GM23248 (cell line): ENCODE results near the gene FMN2. TPM values are rescaled to one million over a fixed set of nuclear protein-coding genes. Genes with fewer than 3 reads are reported as not detected.

ENCODE experiments used
- DNase-seq: peaks from one replicate; pipeline ENCODE4 v3.0.0-alpha.2; 2015
- H2AFZ ChIP-seq: fragments of 200-600 bp; sonication (generic); 2 replicates; pipeline ENCODE4 v1.6.1; 2016; ENCODE audit warnings: antibody characterized with exemption
- H3F3A ChIP-seq: fragments of 200-600 bp; sonication (generic); 2 replicates; pipeline ENCODE4 v1.6.1; 2016; ENCODE audit warnings: mild to moderate bottlenecking, antibody characterized with exemption, mixed run types; ENCODE audit not compliant: insufficient read depth
- H3K27ac ChIP-seq: fragments of 200-600 bp; sonication (generic); 2 replicates; pipeline ENCODE4 v1.5.1; 2016; ENCODE audit warnings: mild to moderate bottlenecking
- H3K27me3 ChIP-seq: fragments of 200-600 bp; sonication (generic); replicated peaks from 2 replicates; pipeline ENCODE4 v1.6.1; 2016; ENCODE audit warnings: mild to moderate bottlenecking; ENCODE audit not compliant: insufficient read depth
- H3K36me3 ChIP-seq: fragments of 200-600 bp; sonication (generic); 2 replicates; pipeline ENCODE4 v1.6.1; 2016; ENCODE audit warnings: low read depth, mild to moderate bottlenecking
- H3K4me1 ChIP-seq: fragments of 200-600 bp; sonication (generic); 2 replicates; pipeline ENCODE4 v1.6.1; 2016; ENCODE audit warnings: mild to moderate bottlenecking; ENCODE audit not compliant: insufficient read depth
- H3K4me2 ChIP-seq: fragments of 200-600 bp; sonication (generic); one replicate; pipeline ENCODE4 v1.6.1; 2016; ENCODE audit warnings: mild to moderate bottlenecking; ENCODE audit not compliant: unreplicated experiment
- H3K4me3 ChIP-seq: fragments of 200-600 bp; sonication (generic); 2 replicates; pipeline ENCODE4 v1.5.1; 2016; ENCODE audit warnings: mild to moderate bottlenecking
- H3K79me2 ChIP-seq: fragments of 200-600 bp; sonication (generic); 2 replicates; pipeline ENCODE4 v1.6.1; 2016; ENCODE audit warnings: mild to moderate bottlenecking; ENCODE audit not compliant: insufficient read depth
- H3K9ac ChIP-seq: fragments of 200-600 bp; sonication (generic); 2 replicates; pipeline ENCODE4 v1.6.1; 2016; ENCODE audit warnings: mild to moderate bottlenecking
- H3K9me2 ChIP-seq: fragments of 200-600 bp; sonication (generic); 2 replicates; pipeline ENCODE4 v1.6.1; 2016; ENCODE audit warnings: mixed run types, mild to moderate bottlenecking, moderate library complexity; ENCODE audit not compliant: insufficient read depth
- H3K9me3 ChIP-seq: fragments of 200-600 bp; sonication (generic); one replicate; pipeline ENCODE4 v1.6.1; 2017; ENCODE audit warnings: low read depth
- H4K20me1 ChIP-seq: fragments of 200-600 bp; sonication (generic); 2 replicates; pipeline ENCODE4 v1.6.0; 2016; ENCODE audit not compliant: insufficient read depth
- EZH2 ChIP-seq: fragments of 200-600 bp; sonication (generic); IDR thresholded peaks from 2 replicates; pipeline ENCODE4 v1.6.1; 2018; ENCODE audit warnings: antibody characterized with exemption, mild to moderate bottlenecking; ENCODE audit not compliant: insufficient read depth, poor library complexity, severe bottlenecking
- EZH2phosphoT487 ChIP-seq: fragments of 200-600 bp; sonication (generic); IDR thresholded peaks from 2 replicates; pipeline ENCODE4 v1.6.1; 2018; ENCODE audit warnings: antibody characterized with exemption, moderate library complexity, mild to moderate bottlenecking, low read depth; ENCODE audit not compliant: insufficient read depth
- WGBS, 2 experiments: methylation state at CpG; one replicate each; pipeline ENCODE4 v1.1.6; 2015 to 2017; ENCODE audit warnings: low lambda C conversion rate in 2 of 2, low coverage in 1 of 2; ENCODE audit errors: missing lambda C conversion rate in 2 of 2; 5-methylcytosine and 5-hydroxymethylcytosine counted together
- in situ Hi-C: fragments of 300-500 bp; cut with MboI; formaldehyde crosslinking; loops from 2 replicates; pipeline ENCODE4 v1.15.0; 2020
- polyA plus RNA-seq: library from polyadenylated mRNA; unstranded; fragments of >200 nt; fragmentation: Nextera tagmentation; extraction: Ambion mirVana; gene quantifications from 2 replicates; pipeline ENCODE4 v1.2.1, GENCODE V29; 2016
- total RNA-seq: library from RNA; depleted of rRNA; stranded (reverse); fragments of >200 nt; shearing (Covaris generic); gene quantifications from 2 replicates; pipeline ENCODE4 v1.2.3, GENCODE V29; 2014

The FMN2 gene
- total and polyA plus RNA-seq, 2 experiments from 2014 or later: 78.2 to 114 TPM

GRCh38 chr1:240515505-240515904 lies 423.8 kb downstream of the FMN2 start:
- peaks cover 46% of the 10 kb centered on the region for H3K79me2 ChIP-seq
- 0 to 3% methylated on average over 1 of the region's 1 CpG for WGBS, 2 experiments
- H3K9me3 ChIP-seq: no peaks in the 10 kb centered on the region
- H3K27me3 ChIP-seq: no peaks in the 10 kb centered on the region
- DNase-seq: peak; percentile 57
- no peak overlapping the region for H3K9ac ChIP-seq
- H3K36me3 ChIP-seq: peaks cover 7% of the 10 kb centered on the region; the same call in 1 of the 2 replicates
- peak overlapping the region; percentile 1; the same call in 1 of the 2 replicates for H3K27ac ChIP-seq
- no peak overlapping the region for H2AFZ ChIP-seq
- H3K4me1 ChIP-seq: peaks cover 21% of the 10 kb centered on the region
- peaks cover 68% of the 10 kb centered on the region for H3F3A ChIP-seq
- H4K20me1 ChIP-seq: no peaks in the 10 kb centered on the region
- no peak overlapping the region for H3K4me3 ChIP-seq
- peak overlapping the region; percentile 1 for H3K4me2 ChIP-seq
- in situ Hi-C loops: no loop called here
- no peaks in the 10 kb centered on the region for H3K9me2 ChIP-seq
- TF ChIP-seq EZH2: no peak
- TF ChIP-seq EZH2phosphoT487: no peak

- Histone ChIP-seq H3K9me3 (no peaks in the 10 kb centered on the region), H3K27me3 (no peaks in the 10 kb centered on the region), H3K9ac (no peak overlapping the region), H3F3A (peaks cover 63% of the 10 kb centered on the region), H3K4me1 (peaks cover 21% of the 10 kb centered on the region), H4K20me1 (no peaks in the 10 kb centered on the region), H3K4me3 (no peak overlapping the region), H3K36me3 (peaks cover 7% of the 10 kb centered on the region; the same call in 1 of the 2 replicates), H2AFZ (no peak overlapping the region), H3K27ac (peak overlapping the region; percentile 0; the same call in 1 of the 2 replicates), H3K9me2 (no peaks in the 10 kb centered on the region), H3K79me2 (peaks cover 48% of the 10 kb centered on the region), H3K4me2 (peak overlapping the region; percentile 1)
- WGBS, 2 experiments: 95 to 97% methylated on average over 2 of the region's 2 CpGs
- no peak for TF ChIP-seq EZH2phosphoT487
- TF ChIP-seq EZH2: no peak
- DNase-seq: peak; percentile 13
- in situ Hi-C loops: no loop called here
These were observed 424.4 kb downstream of the FMN2 start for GRCh38 chr1:240516069-240516468.

- TF ChIP-seq EZH2phosphoT487 (no peak), EZH2 (no peak)
- H4K20me1 ChIP-seq: no peaks in the 10 kb centered on the region
- no peak overlapping the region for H3K4me2 ChIP-seq
- H3K36me3 ChIP-seq: peaks cover 7% of the 10 kb centered on the region; the same call in 1 of the 2 replicates
- H3K4me3 ChIP-seq: no peak overlapping the region
- H3K9me2 ChIP-seq: no peaks in the 10 kb centered on the region
- no peak overlapping the region for H3K9ac ChIP-seq
- peaks cover 46% of the 10 kb centered on the region for H3K79me2 ChIP-seq
- no peak overlapping the region for H2AFZ ChIP-seq
- 90 to 94% methylated on average over 4 of the region's 4 CpGs for WGBS, 2 experiments
- H3K9me3 ChIP-seq: no peaks in the 10 kb centered on the region
- DNase-seq: no peak
- H3K4me1 ChIP-seq: peaks cover 21% of the 10 kb centered on the region
- peaks cover 60% of the 10 kb centered on the region for H3F3A ChIP-seq
- H3K27me3 ChIP-seq: no peaks in the 10 kb centered on the region
- H3K27ac ChIP-seq: no peak overlapping the region
- in situ Hi-C loops: no loop called here
These were observed 426.2 kb downstream of the FMN2 start for GRCh38 chr1:240517891-240518290.

GRCh38 chr1:240522122-240522822 lies 430.6 kb downstream of the FMN2 start:
- H3K4me3 ChIP-seq: no peak overlapping the region
- no peak overlapping the region for H3K9ac ChIP-seq
- no peaks in the 10 kb centered on the region for H4K20me1 ChIP-seq
- H3K27me3 ChIP-seq: no peaks in the 10 kb centered on the region
- peaks cover 62% of the 10 kb centered on the region for H3F3A ChIP-seq
- no peak overlapping the region for H3K4me2 ChIP-seq
- H3K27ac ChIP-seq: no peak overlapping the region
- H3K9me2 ChIP-seq: no peaks in the 10 kb centered on the region
- peaks cover 58% of the 10 kb centered on the region for H3K79me2 ChIP-seq
- 96 to 97% methylated on average over 6 of the region's 6 CpGs for WGBS, 2 experiments
- no peak for DNase-seq
- H2AFZ ChIP-seq: no peak overlapping the region
- in situ Hi-C loops: no loop called here
- peaks cover 38% of the 10 kb centered on the region for H3K36me3 ChIP-seq
- no peaks in the 10 kb centered on the region for H3K9me3 ChIP-seq
- TF ChIP-seq EZH2phosphoT487 (no peak), EZH2 (no peak)
- no peaks in the 10 kb centered on the region for H3K4me1 ChIP-seq
